ENCODE results near the gene TSACC. TPM values are rescaled to one million over a fixed set of nuclear protein-coding genes. Genes with fewer than 3 reads are reported as not detected.
A peak's percentile ranks its signal among the peaks of the same experiment; 100 is the strongest.

TSACC gene
- total RNA-seq (2022) (1.8 and 3.6 TPM in 2 replicates), Bru-seq, nascent RNA (percentile 40 among the genes with signal in this experiment), BruChase-seq, experiment 1, labeled RNA remaining after a 6-hour chase (percentile 27 among the genes with signal in this experiment), BruChase-seq, experiment 2, labeled RNA remaining after a 2-hour chase (percentile 27 among the genes with signal in this experiment)
- long read RNA-seq, partial matches to known transcripts: 0 of 18 reads
- long read RNA-seq, other reads (novel, unspliced or antisense): 13 of 18 reads

GRCh38 chr1:156338180-156338976, at the start of gene TSACC, which contains the start of gene CCT3:
TSS of gene TSACC (plus strand) at chr1:156338526. CDS start at chr1:156339758, 1,232 bp downstream.
TSS of gene CCT3 (minus strand) at chr1:156338292. CDS start at chr1:156338184, 108 bp downstream.
- ChIA-PET POLR2A (interaction anchor here (0.6 to 3.1 kb wide), 24 partner anchors 9 to 429 kb away, joined by 3 to 39 read pairs (median 4); partner anchors contain the start of genes GLMP, MEF2D, MRPL24 and PRCC), CTCF (interaction anchor here (0.7 to 10.0 kb wide), 6 partner anchors 17 to 388 kb away, joined by 3 to 152 read pairs (median 4); no protein-coding TSS in a partner anchor)
- Mint-ChIP-seq H3K36me3 (ENCODE audit: insufficient read depth, unreplicated experiment) (peaks cover 36% of the 10 kb centered on the region), H3K4me3 (ENCODE audit: unreplicated experiment) (peak within 1 kb of the TSS; percentile 96), H3K9me3 (ENCODE audit: unreplicated experiment) (no peaks in the 10 kb centered on the region), H3K27me3 (ENCODE audit: insufficient read depth, unreplicated experiment) (no peaks in the 10 kb centered on the region), H3K4me1 (ENCODE audit: insufficient read depth, unreplicated experiment) (peaks cover 24% of the 10 kb centered on the region), H3K27ac (ENCODE audit: low read depth, unreplicated experiment) (peak within 1 kb of the TSS; percentile 76)
- no TSS peak for BruUV-seq (replicated peaks)
- TF ChIP-seq, protein P1, sequence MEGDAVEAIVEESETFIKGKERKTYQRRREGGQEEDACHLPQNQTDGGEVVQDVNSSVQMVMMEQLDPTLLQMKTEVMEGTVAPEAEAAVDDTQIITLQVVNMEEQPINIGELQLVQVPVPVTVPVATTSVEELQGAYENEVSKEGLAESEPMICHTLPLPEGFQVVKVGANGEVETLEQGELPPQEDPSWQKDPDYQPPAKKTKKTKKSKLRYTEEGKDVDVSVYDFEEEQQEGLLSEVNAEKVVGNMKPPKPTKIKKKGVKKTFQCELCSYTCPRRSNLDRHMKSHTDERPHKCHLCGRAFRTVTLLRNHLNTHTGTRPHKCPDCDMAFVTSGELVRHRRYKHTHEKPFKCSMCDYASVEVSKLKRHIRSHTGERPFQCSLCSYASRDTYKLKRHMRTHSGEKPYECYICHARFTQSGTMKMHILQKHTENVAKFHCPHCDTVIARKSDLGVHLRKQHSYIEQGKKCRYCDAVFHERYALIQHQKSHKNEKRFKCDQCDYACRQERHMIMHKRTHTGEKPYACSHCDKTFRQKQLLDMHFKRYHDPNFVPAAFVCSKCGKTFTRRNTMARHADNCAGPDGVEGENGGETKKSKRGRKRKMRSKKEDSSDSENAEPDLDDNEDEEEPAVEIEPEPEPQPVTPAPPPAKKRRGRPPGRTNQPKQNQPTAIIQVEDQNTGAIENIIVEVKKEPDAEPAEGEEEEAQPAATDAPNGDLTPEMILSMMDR (IDR thresholded peaks at IDR 0.05; ENCODE audit: unreplicated experiment): no peak
- peak; percentile 100 for DNase-seq (ENCODE audit: unreplicated experiment)
- intact Hi-C loops (cut with micrococcal nuclease): no loop called here

DNA sequence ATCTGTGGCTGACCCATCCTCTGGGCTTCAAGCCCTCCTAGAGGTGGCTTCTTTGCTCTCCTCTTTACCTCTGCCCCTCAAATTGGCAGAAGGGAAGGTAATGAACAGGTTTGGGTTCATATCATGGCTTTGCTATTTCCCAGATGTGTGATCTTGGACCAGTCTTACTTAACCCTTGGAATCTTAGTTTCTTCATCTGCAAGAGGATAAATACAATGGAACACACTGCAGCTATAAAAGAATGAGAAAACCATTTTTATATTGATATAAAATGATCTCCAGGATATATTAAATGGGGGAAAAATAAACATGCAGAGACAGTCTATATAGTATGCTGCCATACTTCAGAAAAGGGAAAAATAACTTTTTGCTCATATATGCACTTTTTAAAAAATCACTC, 48.5 kb upstream of the TSACC start:
- H3K27ac Mint-ChIP-seq (ENCODE audit: low read depth, unreplicated experiment): no peak overlapping the region
- TF ChIP-seq, protein P1 (IDR thresholded peaks at IDR 0.05; ENCODE audit: unreplicated experiment): no peak
- ChIA-PET POLR2A (no interaction called here), CTCF (interaction anchor here (0.7 kb wide), 1 partner anchor 64 kb away, joined by 4 read pairs; no protein-coding TSS in a partner anchor)
- no peaks in the 10 kb centered on the region for H3K27me3 Mint-ChIP-seq (ENCODE audit: insufficient read depth, unreplicated experiment)
- peaks cover 19% of the 10 kb centered on the region for H3K4me1 Mint-ChIP-seq (ENCODE audit: insufficient read depth, unreplicated experiment)
- no peak for DNase-seq (ENCODE audit: unreplicated experiment)
- no peak overlapping the region for H3K4me3 Mint-ChIP-seq (ENCODE audit: unreplicated experiment)
- intact Hi-C loops (cut with micrococcal nuclease): no loop called here
- peaks cover 36% of the 10 kb centered on the region for H3K36me3 Mint-ChIP-seq (ENCODE audit: insufficient read depth, unreplicated experiment)
- no peaks in the 10 kb centered on the region for H3K9me3 Mint-ChIP-seq (ENCODE audit: unreplicated experiment)
- BruUV-seq (replicated peaks): no TSS peak

DNA sequence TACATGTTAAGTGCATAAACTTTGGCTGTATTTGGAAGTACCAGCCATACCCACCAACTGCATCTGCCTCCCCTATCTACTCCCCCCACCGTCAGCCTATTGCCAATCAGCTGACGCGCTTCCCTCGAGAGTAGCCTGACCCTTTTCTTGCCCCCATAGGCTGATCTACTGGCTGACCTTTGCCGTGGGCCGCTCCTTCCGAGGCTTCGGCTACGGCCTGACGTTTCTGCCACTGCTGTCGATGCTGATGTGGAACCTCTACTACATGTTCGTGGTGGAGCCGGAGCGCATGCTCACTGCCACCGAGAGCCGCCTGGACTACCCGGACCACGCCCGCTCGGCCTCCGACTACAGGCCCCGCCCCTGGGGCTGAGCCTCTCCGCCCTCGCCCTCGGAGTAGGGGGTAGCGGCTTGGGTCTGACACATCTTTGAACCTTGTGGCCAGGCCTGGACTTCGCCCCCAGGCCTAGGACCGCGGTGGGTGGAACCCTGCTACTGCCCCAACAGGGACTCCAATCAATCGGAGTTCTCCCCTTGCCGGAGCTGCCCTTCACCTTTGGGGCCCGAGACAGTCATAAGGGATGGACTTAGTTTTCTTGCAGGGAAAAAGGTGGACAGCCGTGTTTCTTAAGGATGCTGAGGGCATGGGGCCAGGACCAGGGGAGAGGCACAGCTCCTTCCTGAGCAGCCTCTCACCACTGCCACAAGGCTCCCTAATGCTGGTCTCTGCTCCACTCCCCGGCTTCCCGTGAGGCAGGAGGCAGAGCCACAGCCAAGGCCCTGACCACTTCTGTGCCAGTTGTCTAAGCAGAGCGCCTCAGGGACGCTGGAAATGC, 46.9 kb upstream of the TSACC start:
- Mint-ChIP-seq H3K9me3 (ENCODE audit: unreplicated experiment) (no peaks in the 10 kb centered on the region), H3K4me3 (ENCODE audit: unreplicated experiment) (no peak overlapping the region), H3K4me1 (ENCODE audit: insufficient read depth, unreplicated experiment) (peaks cover 19% of the 10 kb centered on the region), H3K27ac (ENCODE audit: low read depth, unreplicated experiment) (no peak overlapping the region), H3K27me3 (ENCODE audit: insufficient read depth, unreplicated experiment) (no peaks in the 10 kb centered on the region), H3K36me3 (ENCODE audit: insufficient read depth, unreplicated experiment) (peaks cover 39% of the 10 kb centered on the region)
- POLR2A ChIA-PET: interaction anchor here (1.1 kb wide), 1 partner anchor 9 kb away, joined by 5 read pairs; the partner anchor contains the start of gene SMG5
- no peak for DNase-seq (ENCODE audit: unreplicated experiment)
- TF ChIP-seq, protein P1 (IDR thresholded peaks at IDR 0.05; ENCODE audit: unreplicated experiment): no peak
- CTCF ChIA-PET: interaction anchor here (1.2 to 1.4 kb wide), 2 partner anchors 28 to 194 kb away, joined by 3 to 4 read pairs; no protein-coding TSS in a partner anchor
- BruUV-seq (replicated peaks): no TSS peak
- intact Hi-C loops (cut with micrococcal nuclease): no loop called here

Measured in MCF 10A (cell line).